Choroid plexus epithelial cell (primary cell): ENCODE results near the gene PRKACG.

Experiments used
- DNase-seq: peaks from one replicate; pipeline ENCODE4 v3.0.0-alpha.2; 2010; ENCODE audit warnings: low read depth
- H3K4me3 ChIP-seq: 2 replicates; pipeline ENCODE4 v1.5.1; 2011; ENCODE audit warnings: low read depth, mild to moderate bottlenecking, control low read depth, low read length, moderate library complexity
- CTCF ChIP-seq: conservative IDR thresholded peaks from 2 replicates; pipeline ENCODE4 v1.5.1; 2011; ENCODE audit warnings: low read depth, mild to moderate bottlenecking, control low read depth, inconsistent platforms, low read length, moderate library complexity

The PRKACG gene

GRCh38 chr9:68978066-68978465 lies 35.8 kb downstream of the PRKACG start:
- no peak for TF ChIP-seq CTCF
- H3K4me3 ChIP-seq: no peak overlapping the region
- no peak for DNase-seq

DNA sequence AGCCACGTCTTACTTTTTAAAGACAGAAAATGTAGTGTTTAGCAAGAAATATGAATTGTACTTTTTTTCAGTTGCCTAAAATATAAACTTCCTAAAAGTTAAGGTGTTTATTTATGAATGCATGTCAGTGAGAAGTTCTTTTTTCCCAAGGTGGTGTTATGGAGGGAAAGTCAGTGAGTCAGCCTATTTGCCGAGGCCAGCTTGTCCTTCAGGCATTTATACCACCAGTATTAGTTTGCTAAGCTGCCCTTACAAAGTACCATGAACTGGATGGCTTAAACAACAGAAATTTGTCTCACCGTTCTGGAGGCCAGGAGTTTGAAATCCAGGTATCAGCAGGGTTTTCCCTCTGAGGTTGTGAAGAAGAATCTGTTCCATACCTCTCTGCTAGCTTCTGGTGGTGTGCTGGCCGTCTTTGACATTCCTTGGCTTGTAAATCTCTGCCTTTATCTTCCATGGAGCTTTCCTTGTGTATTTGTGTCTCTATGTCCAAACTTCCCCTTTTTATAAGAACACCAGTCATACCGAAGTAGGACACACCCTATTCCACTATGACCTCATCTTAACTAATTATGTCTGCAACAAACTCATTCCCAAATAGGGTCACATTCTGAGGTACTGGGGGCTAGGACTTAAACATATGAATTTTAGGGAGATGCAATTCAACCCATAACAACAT lies 38.4 kb downstream of the PRKACG start:
- no peak for TF ChIP-seq CTCF
- DNase-seq: no peak
- H3K4me3 ChIP-seq: no peak overlapping the region

DNA sequence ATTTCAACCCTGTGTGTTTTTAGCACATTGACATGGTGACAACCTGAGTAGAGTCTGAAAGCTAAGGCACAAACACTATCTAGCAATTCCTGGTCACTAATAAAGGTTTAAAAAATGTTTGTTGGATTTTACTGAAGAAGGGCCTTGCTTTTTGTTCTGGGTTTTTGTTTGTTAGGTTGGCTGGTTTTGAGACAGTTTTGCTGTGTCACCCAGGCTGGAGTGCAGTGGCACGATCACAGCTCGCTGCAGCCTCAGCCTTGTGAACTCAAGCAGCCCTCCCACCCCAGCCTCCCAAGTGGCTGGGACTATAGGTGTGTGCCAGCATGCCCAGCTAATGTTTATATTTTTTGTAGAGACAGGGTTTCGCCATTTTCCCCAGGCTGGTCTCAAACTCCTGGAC lies 39.0 kb downstream of the PRKACG start:
- no peak for TF ChIP-seq CTCF
- DNase-seq: no peak
- H3K4me3 ChIP-seq: no peak overlapping the region

- H3K4me3 ChIP-seq: no peak overlapping the region
- no peak for DNase-seq
- TF ChIP-seq CTCF: no peak
Measured at GRCh38 chr9:68974431-68974830, 39.5 kb downstream of the PRKACG start.

DNA sequence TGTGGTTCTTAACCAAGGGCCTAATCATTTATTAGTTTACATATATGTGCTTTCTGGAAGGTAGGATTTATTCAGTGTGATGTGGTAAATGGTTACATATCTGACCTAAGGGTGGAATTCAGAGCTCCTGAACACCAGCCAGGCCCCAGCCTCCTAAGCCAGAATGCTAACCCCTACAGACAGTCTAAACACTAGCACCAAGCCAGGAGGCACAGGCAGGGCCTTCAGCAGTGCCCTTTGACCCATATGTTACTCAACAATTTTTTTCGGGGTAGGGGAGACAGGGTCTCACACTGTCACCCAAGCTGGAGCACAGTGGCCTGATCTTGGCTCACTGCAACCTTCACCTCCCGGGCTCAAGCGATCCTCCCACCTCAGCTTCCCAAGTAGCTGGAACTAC lies 40.3 kb downstream of the PRKACG start:
- TF ChIP-seq CTCF: no peak
- no peak overlapping the region for H3K4me3 ChIP-seq
- DNase-seq: no peak

GRCh38 chr9:68970151-68970550 lies 43.8 kb downstream of the PRKACG start:
- H3K4me3 ChIP-seq: no peak overlapping the region
- no peak for TF ChIP-seq CTCF
- DNase-seq: no peak

DNA sequence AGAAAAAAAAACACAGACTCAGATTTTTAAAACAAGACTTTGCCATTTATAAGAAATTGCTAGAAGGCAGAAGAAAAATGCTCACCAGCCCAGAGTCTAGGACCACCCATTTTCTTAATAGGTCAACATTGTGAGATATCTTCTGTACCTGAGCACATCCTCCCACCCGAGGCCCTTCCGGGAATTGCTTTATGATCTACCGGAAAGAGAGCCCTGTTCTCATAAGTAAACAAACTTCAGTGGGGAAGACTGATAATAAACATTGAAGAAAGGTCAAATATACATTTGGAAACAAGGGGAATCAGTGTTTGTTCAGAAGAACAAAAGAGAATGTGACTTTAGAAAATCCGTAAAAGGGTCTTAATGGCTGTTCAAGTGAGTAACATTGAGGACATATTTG lies 44.4 kb downstream of the PRKACG start:
- DNase-seq: no peak
- no peak for TF ChIP-seq CTCF
- H3K4me3 ChIP-seq: no peak overlapping the region
